Measurements from ENCODE around the gene MLH3. TPM values are rescaled to one million over a fixed set of nuclear protein-coding genes. Genes with fewer than 3 reads are reported as not detected.

Gene MLH3
- total and polyA plus RNA-seq, 2 experiments from 2014 or later, result 10.7 to 14.7 TPM

DNA sequence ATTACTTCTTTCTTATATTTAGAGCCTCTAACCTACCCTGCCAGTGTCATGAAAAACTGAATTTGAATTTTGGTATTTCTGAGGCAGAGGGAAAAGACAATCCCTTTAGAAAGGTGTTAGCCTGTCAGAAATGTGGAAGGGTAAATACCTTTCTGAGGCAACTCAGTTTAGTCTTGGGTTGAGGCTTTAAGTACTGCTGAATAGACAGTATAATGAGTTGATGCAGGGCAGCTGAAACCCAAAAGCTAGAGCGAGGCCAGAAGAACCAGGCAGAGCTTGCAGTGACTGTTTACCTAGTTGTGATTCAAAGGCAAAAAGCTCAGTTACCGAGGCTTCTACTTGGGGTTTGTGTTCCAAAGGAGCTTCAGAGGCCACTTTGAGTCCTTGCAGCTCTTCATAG is 36.9 kb upstream of the MLH3 start (continued):
- TF ChIP-seq EZH2phosphoT487 (IDR thresholded peaks at IDR 0.05; ENCODE audit: unreplicated experiment) (no peak), ZNF331 (CRISPR knock-in tag; IDR thresholded peaks at IDR 0.05; ENCODE audit: low read depth) (no peak), CREB1 (CRISPR knock-in tag; IDR thresholded peaks at IDR 0.05; ENCODE audit: low read depth) (no peak), REST (IDR thresholded peaks at IDR 0.05; ENCODE audit: unreplicated experiment) (no peak), POLR2AphosphoS5 (IDR thresholded peaks at IDR 0.05; ENCODE audit: low read depth) (no peak), EZH2 (IDR thresholded peaks at IDR 0.05; ENCODE audit: low read depth, unreplicated experiment) (no peak)

DNA sequence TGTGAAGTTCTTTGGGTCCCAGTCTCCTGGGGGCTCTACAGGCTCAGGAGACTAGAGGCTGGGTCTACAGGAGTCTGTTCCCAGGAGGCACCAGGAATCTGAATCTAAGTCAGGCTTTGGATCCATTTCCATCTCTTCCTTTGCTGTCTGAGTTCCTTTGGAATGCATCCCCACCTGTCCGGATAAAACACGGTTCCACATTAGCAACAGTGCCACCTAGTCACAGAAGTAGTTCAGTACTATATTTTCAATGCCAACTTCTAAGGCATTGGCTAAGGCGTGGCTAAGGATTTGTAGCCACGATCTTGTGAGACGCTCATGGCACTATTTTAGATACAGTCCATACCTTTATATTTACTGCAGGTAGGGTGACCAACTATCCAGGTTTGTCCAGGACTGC is 33.2 kb upstream of the MLH3 start:
- peaks cover 56% of the 10 kb centered on the region; the same call in 2 of the 3 replicates for H3K36me3 Mint-ChIP-seq (ENCODE audit: low read depth)
- TF ChIP-seq CREB1 (CRISPR knock-in tag; IDR thresholded peaks at IDR 0.05; ENCODE audit: low read depth) (no peak), CTCF (conservative IDR thresholded peaks at IDR 0.05; ENCODE audit: low read depth in 2 of 2) (peak; percentile 15 to 36; a peak in 2 of 4 replicates)
- peaks cover 26% of the 10 kb centered on the region for H3K36me3 ChIP-seq (ENCODE audit: insufficient read depth)

GRCh38 chr14:75083271-75083670 is 32.0 kb upstream of the MLH3 start:
- Histone ChIP-seq H3K36me3 (ENCODE audit: insufficient read depth) (peaks cover 26% of the 10 kb centered on the region), H3K4me3 (no peak overlapping the region), H4K20me1 (replicated peaks; ENCODE audit: insufficient read depth) (0 out of 2 replicates have a peak, but pooled peaks cover 6% of the 10 kb centered on the region), H3F3A (replicated peaks; ENCODE audit: low read depth) (no peaks in the 10 kb centered on the region), H2AFZ (no peak overlapping the region), H3K79me2 (replicated peaks; ENCODE audit: insufficient read depth) (no peaks in the 10 kb centered on the region), H3K4me1 (ENCODE audit: insufficient read depth) (no peaks in the 10 kb centered on the region), H3K27ac (ENCODE audit: low read depth) (no peak overlapping the region), H3K27me3 (ENCODE audit: insufficient read depth) (no peaks in the 10 kb centered on the region), H3K4me2 (no peak overlapping the region), H3K9me2 (ENCODE audit: insufficient read depth) (no peaks in the 10 kb centered on the region)
- DNase-seq (ENCODE audit: low spot score) (no peak), ATAC-seq (no peak)
- Mint-ChIP-seq H3K4me3 (no peak overlapping the region), H3K36me3 (ENCODE audit: low read depth) (peaks cover 50% of the 10 kb centered on the region; the same call in 2 of the 3 replicates), H3K27me3 (ENCODE audit: insufficient read depth, low read depth, poor library complexity) (peaks cover 2% of the 10 kb centered on the region), H3K27ac (no peak overlapping the region), H3K4me1 (no peaks in the 10 kb centered on the region), H3K9me3 (no peaks in the 10 kb centered on the region)
- TF ChIP-seq, protein P1, sequence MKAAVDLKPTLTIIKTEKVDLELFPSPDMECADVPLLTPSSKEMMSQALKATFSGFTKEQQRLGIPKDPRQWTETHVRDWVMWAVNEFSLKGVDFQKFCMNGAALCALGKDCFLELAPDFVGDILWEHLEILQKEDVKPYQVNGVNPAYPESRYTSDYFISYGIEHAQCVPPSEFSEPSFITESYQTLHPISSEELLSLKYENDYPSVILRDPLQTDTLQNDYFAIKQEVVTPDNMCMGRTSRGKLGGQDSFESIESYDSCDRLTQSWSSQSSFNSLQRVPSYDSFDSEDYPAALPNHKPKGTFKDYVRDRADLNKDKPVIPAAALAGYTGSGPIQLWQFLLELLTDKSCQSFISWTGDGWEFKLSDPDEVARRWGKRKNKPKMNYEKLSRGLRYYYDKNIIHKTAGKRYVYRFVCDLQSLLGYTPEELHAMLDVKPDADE (IDR thresholded peaks at IDR 0.05), result no peak
- no peak for TF ChIP-seq EZH2phosphoT487 (IDR thresholded peaks at IDR 0.05; ENCODE audit: unreplicated experiment)
- TF ChIP-seq NANOG (IDR thresholded peaks at IDR 0.05; ENCODE audit: borderline replicate concordance), result no peak
- TF ChIP-seq EZH2 (IDR thresholded peaks at IDR 0.05; ENCODE audit: low read depth, unreplicated experiment), result no peak
- TF ChIP-seq ZNF331 (CRISPR knock-in tag; IDR thresholded peaks at IDR 0.05; ENCODE audit: low read depth), result no peak
- no peak for TF ChIP-seq REST (IDR thresholded peaks at IDR 0.05; ENCODE audit: unreplicated experiment)
- no peak for TF ChIP-seq CREB1 (CRISPR knock-in tag; IDR thresholded peaks at IDR 0.05; ENCODE audit: low read depth)

More for the DNA sequence above, 33.2 kb upstream of the MLH3 start:
- no peaks in the 10 kb centered on the region for H3K4me1 Mint-ChIP-seq
- H3K79me2 ChIP-seq (replicated peaks; ENCODE audit: insufficient read depth), result no peaks in the 10 kb centered on the region
- no peak overlapping the region for H3K4me3 ChIP-seq
- no peaks in the 10 kb centered on the region for H3K27me3 ChIP-seq (ENCODE audit: insufficient read depth)
- no peak overlapping the region for H3K4me2 ChIP-seq
- H3K27me3 Mint-ChIP-seq (ENCODE audit: insufficient read depth, low read depth, poor library complexity), result peaks cover 2% of the 10 kb centered on the region
- no peak overlapping the region for H3K4me3 Mint-ChIP-seq
- no peak overlapping the region for H2AFZ ChIP-seq
- no peak overlapping the region for H3K27ac Mint-ChIP-seq
- H3K9me2 ChIP-seq (ENCODE audit: insufficient read depth), result no peaks in the 10 kb centered on the region
- DNase-seq (ENCODE audit: low spot score) (no peak), ATAC-seq (no peak)
- 0 out of 2 replicates have a peak, but pooled peaks cover 6% of the 10 kb centered on the region for H4K20me1 ChIP-seq (replicated peaks; ENCODE audit: insufficient read depth)
- H3F3A ChIP-seq (replicated peaks; ENCODE audit: low read depth), result 0 out of 2 replicates have a peak, but pooled peaks cover 3% of the 10 kb centered on the region
- no peaks in the 10 kb centered on the region for H3K9me3 Mint-ChIP-seq
- H3K27ac ChIP-seq (ENCODE audit: low read depth), result no peak overlapping the region
- H3K4me1 ChIP-seq (ENCODE audit: insufficient read depth), result no peaks in the 10 kb centered on the region
